ENCODE data around the gene ZFP1. TPM values are rescaled to one million over a fixed set of nuclear protein-coding genes. Genes with fewer than 3 reads are reported as not detected.
"Not testable (repeated sequence)": the region's sequence is repeated elsewhere in the genome, so short reads cannot be mapped to it uniquely, and the experiment has no call there.

The ZFP1 gene
- total RNA-seq, 1 experiment from 2014 or later, result 10.6 TPM

GRCh38 chr16:75207831-75208230, 59.5 kb downstream of the ZFP1 start:
- Mint-ChIP-seq H3K4me3 (ENCODE audit: low read depth, unreplicated experiment) (no peak overlapping the region), H3K36me3 (ENCODE audit: insufficient read depth, unreplicated experiment) (peaks cover 14% of the 10 kb centered on the region), H3K9me3 (ENCODE audit: low read depth, unreplicated experiment) (no peaks in the 10 kb centered on the region), H3K4me1 (ENCODE audit: low read depth, unreplicated experiment) (no peaks in the 10 kb centered on the region), H3K27me3 (ENCODE audit: unreplicated experiment) (no peaks in the 10 kb centered on the region), H3K27ac (ENCODE audit: unreplicated experiment) (no peak overlapping the region)
- CTCF ChIA-PET, result no interaction called here
- no TSS peak for BruUV-seq (replicated peaks)
- intact Hi-C loops (cut with micrococcal nuclease; ENCODE audit: unreplicated experiment), result loop anchor here (2.0 kb wide), 1 partner anchor 17 kb away; no protein-coding TSS in a partner anchor
- DNase-seq, result no peak
- TF ChIP-seq, protein P1, sequence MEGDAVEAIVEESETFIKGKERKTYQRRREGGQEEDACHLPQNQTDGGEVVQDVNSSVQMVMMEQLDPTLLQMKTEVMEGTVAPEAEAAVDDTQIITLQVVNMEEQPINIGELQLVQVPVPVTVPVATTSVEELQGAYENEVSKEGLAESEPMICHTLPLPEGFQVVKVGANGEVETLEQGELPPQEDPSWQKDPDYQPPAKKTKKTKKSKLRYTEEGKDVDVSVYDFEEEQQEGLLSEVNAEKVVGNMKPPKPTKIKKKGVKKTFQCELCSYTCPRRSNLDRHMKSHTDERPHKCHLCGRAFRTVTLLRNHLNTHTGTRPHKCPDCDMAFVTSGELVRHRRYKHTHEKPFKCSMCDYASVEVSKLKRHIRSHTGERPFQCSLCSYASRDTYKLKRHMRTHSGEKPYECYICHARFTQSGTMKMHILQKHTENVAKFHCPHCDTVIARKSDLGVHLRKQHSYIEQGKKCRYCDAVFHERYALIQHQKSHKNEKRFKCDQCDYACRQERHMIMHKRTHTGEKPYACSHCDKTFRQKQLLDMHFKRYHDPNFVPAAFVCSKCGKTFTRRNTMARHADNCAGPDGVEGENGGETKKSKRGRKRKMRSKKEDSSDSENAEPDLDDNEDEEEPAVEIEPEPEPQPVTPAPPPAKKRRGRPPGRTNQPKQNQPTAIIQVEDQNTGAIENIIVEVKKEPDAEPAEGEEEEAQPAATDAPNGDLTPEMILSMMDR (IDR thresholded peaks at IDR 0.05; ENCODE audit: unreplicated experiment), result no peak

- TF ChIP-seq, protein P1 (IDR thresholded peaks at IDR 0.05; ENCODE audit: unreplicated experiment), result no peak
- BruUV-seq (replicated peaks), result no TSS peak
- Mint-ChIP-seq H3K9me3 (ENCODE audit: low read depth, unreplicated experiment) (no peaks in the 10 kb centered on the region), H3K4me3 (ENCODE audit: low read depth, unreplicated experiment) (no peak overlapping the region), H3K36me3 (ENCODE audit: insufficient read depth, unreplicated experiment) (peaks cover 14% of the 10 kb centered on the region), H3K27me3 (ENCODE audit: unreplicated experiment) (no peaks in the 10 kb centered on the region), H3K27ac (ENCODE audit: unreplicated experiment) (no peak overlapping the region), H3K4me1 (ENCODE audit: low read depth, unreplicated experiment) (no peaks in the 10 kb centered on the region)
- CTCF ChIA-PET, result no interaction called here
- DNase-seq, result no peak
- intact Hi-C loops (cut with micrococcal nuclease; ENCODE audit: unreplicated experiment), result no loop called here
These were observed 60.0 kb downstream of the ZFP1 start for GRCh38 chr16:75208242-75208825.

DNA sequence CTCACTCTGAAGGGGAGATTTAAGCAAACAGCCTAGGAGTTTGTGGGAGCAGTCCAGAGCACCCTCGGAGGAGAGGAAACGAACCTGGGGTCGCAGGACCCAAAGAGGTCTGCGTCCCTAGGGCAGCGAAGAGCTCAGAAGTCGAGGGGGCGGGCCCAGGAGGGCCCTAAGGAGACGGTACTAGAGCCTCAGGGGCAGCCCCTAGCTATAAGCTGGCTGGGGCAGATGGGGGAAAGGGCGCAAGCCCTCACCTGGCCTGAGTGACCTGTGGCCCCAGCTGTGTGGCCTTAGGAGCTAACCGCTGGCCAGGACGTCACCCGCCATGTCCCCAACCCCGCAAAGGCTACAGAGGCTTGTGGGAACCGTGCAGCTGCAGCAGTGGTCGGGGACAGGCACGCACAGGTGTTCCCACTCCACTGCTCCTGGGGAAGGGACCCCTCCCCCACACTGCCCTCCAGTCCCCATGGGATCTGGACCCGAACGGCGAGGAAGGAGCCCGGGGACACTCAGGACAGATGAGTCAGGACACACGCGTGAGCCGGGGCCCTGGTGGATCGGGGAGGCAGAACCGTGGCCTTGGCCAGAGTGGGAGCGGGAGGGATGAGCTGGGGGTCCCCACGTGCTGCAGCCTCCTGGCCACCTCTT, 60.7 kb downstream of the ZFP1 start:
- intact Hi-C loops (cut with micrococcal nuclease; ENCODE audit: unreplicated experiment), result no loop called here
- no peaks in the 10 kb centered on the region for H3K9me3 Mint-ChIP-seq (ENCODE audit: low read depth, unreplicated experiment)
- no TSS peak for BruUV-seq (replicated peaks)
- H3K4me1 Mint-ChIP-seq (ENCODE audit: low read depth, unreplicated experiment), result no peaks in the 10 kb centered on the region
- H3K36me3 Mint-ChIP-seq (ENCODE audit: insufficient read depth, unreplicated experiment), result peaks cover 14% of the 10 kb centered on the region
- no peaks in the 10 kb centered on the region for H3K27me3 Mint-ChIP-seq (ENCODE audit: unreplicated experiment)
- no peak for DNase-seq
- H3K4me3 Mint-ChIP-seq (ENCODE audit: low read depth, unreplicated experiment), result no peak overlapping the region
- CTCF ChIA-PET, result interaction anchor here (1.0 to 1.4 kb wide), 2 partner anchors 10 to 96 kb away, joined by 3 read pairs; no protein-coding TSS in a partner anchor
- TF ChIP-seq, protein P1 (IDR thresholded peaks at IDR 0.05; ENCODE audit: unreplicated experiment), result no peak
- no peak overlapping the region for H3K27ac Mint-ChIP-seq (ENCODE audit: unreplicated experiment)

GRCh38 chr16:75209514-75209913, 61.2 kb downstream of the ZFP1 start:
- DNase-seq; H3K9me3 Mint-ChIP-seq (ENCODE audit: low read depth, unreplicated experiment); intact Hi-C loops (cut with micrococcal nuclease; ENCODE audit: unreplicated experiment); H3K4me1 Mint-ChIP-seq (ENCODE audit: low read depth, unreplicated experiment); H3K27ac Mint-ChIP-seq (ENCODE audit: unreplicated experiment); H3K27me3 Mint-ChIP-seq (ENCODE audit: unreplicated experiment); H3K4me3 Mint-ChIP-seq (ENCODE audit: low read depth, unreplicated experiment); BruUV-seq (replicated peaks): not testable (repeated sequence)
- H3K36me3 Mint-ChIP-seq (ENCODE audit: insufficient read depth, unreplicated experiment), result peaks cover 14% of the 10 kb centered on the region
- CTCF ChIA-PET, result interaction anchor here (1.0 to 1.4 kb wide), 2 partner anchors 11 to 96 kb away, joined by 3 read pairs; no protein-coding TSS in a partner anchor

GRCh38 chr16:75209944-75210343, 61.6 kb downstream of the ZFP1 start:
- DNase-seq, result no peak
- peaks cover 14% of the 10 kb centered on the region for H3K36me3 Mint-ChIP-seq (ENCODE audit: insufficient read depth, unreplicated experiment)
- CTCF ChIA-PET, result interaction anchor here (1.0 to 1.4 kb wide), 2 partner anchors 11 to 95 kb away, joined by 3 read pairs; no protein-coding TSS in a partner anchor
- no peaks in the 10 kb centered on the region for H3K4me1 Mint-ChIP-seq (ENCODE audit: low read depth, unreplicated experiment)
- no peaks in the 10 kb centered on the region for H3K27me3 Mint-ChIP-seq (ENCODE audit: unreplicated experiment)
- no peak overlapping the region for H3K27ac Mint-ChIP-seq (ENCODE audit: unreplicated experiment)
- BruUV-seq (replicated peaks), result no TSS peak
- TF ChIP-seq, protein P1 (IDR thresholded peaks at IDR 0.05; ENCODE audit: unreplicated experiment), result no peak
- H3K9me3 Mint-ChIP-seq (ENCODE audit: low read depth, unreplicated experiment), result no peaks in the 10 kb centered on the region
- intact Hi-C loops (cut with micrococcal nuclease; ENCODE audit: unreplicated experiment), result no loop called here
- no peak overlapping the region for H3K4me3 Mint-ChIP-seq (ENCODE audit: low read depth, unreplicated experiment)

DNA sequence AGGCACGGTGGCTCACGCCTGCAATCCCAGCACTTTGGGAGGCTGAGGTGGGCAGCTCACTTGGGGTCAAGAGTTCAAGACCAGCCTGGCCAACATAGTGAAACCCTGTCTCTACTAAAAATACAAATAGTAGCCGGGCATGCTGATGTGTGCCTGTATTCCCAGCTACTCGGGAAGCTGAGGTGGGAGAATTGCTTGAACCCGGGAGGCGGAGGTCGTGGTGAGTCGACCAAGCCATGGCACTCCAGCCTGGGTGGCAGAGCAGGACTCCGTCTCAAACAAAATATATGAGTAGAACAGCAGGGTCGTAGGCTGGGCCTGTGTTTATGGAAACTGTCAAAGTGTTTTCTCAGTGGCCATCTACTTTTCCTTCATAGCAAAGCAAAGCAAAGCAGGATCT, 63.0 kb downstream of the ZFP1 start:
- H3K4me1 Mint-ChIP-seq (ENCODE audit: low read depth, unreplicated experiment); intact Hi-C loops (cut with micrococcal nuclease; ENCODE audit: unreplicated experiment); H3K27ac Mint-ChIP-seq (ENCODE audit: unreplicated experiment); BruUV-seq (replicated peaks); H3K27me3 Mint-ChIP-seq (ENCODE audit: unreplicated experiment); H3K9me3 Mint-ChIP-seq (ENCODE audit: low read depth, unreplicated experiment); H3K36me3 Mint-ChIP-seq (ENCODE audit: insufficient read depth, unreplicated experiment); DNase-seq; CTCF ChIA-PET; H3K4me3 Mint-ChIP-seq (ENCODE audit: low read depth, unreplicated experiment): not testable (repeated sequence)
